BLaER1 treated with 17β-estradiol and CSF1 and Interleukin-3, amounts not matched to agents 10 nM and 100 nM (cell line): ENCODE results near the gene TPCN2.

Experiments used
- H3K27ac ChIP-seq, 11 experiments: shearing (Covaris generic); formaldehyde crosslinking; 2 replicates each; pipeline ENCODE4 v1.8.1; 2022
- H3K27me3 ChIP-seq, 11 experiments: shearing (Covaris generic); formaldehyde crosslinking; 2 replicates each; pipeline ENCODE4 v1.8.1; 2022
- H3K36me3 ChIP-seq, 11 experiments: shearing (Covaris generic); formaldehyde crosslinking; 2 replicates each; pipeline ENCODE4 v1.8.1; 2022
- H3K4me1 ChIP-seq, 10 experiments: shearing (Covaris generic); formaldehyde crosslinking; 2 replicates each; pipeline ENCODE4 v1.8.1; 2022
- H3K4me2 ChIP-seq, 11 experiments: shearing (Covaris generic); formaldehyde crosslinking; 2 replicates each; pipeline ENCODE4 v1.8.1; 2022
- H3K4me3 ChIP-seq, 10 experiments: shearing (Covaris generic); formaldehyde crosslinking; 2 replicates each; pipeline ENCODE4 v1.8.1; 2022
- H3K9ac ChIP-seq, 11 experiments: shearing (Covaris generic); formaldehyde crosslinking; 2 replicates each; pipeline ENCODE4 v1.8.1; 2022
- H3K9me3 ChIP-seq, 11 experiments: shearing (Covaris generic); formaldehyde crosslinking; replicated peaks in 1 of 11; 2 replicates each; pipeline ENCODE4 v1.8.1; 2022
- H4K20me1 ChIP-seq, 11 experiments: shearing (Covaris generic); formaldehyde crosslinking; 2 replicates each; pipeline ENCODE4 v1.8.1; 2022
- Cebpa-rat ChIP-seq, 11 experiments: shearing (Covaris generic); IDR thresholded peaks; 2 replicates each; pipeline ENCODE4 v1.8.1; 2022

TPCN2 gene

GRCh38 chr11:69063652-69064260 lies 15.0 kb downstream of the TPCN2 start:
- Histone ChIP-seq H3K36me3 (peaks cover 15 to 91% (median 46%) of the 10 kb centered on the region in 11 experiments; a peak in 21 of 22 replicates), H3K27me3 (no peaks in the 10 kb centered on the region), H3K9me3 (no peaks in the 10 kb centered on the region), H4K20me1 (peaks cover 85 to 93% (median 91%) of the 10 kb centered on the region in 11 experiments), H3K4me1 (peaks cover 0 to 37% (median 16%) of the 10 kb centered on the region in 10 experiments; a peak in 15 of 20 replicates), H3K27ac (no peak overlapping the region), H3K4me2 (no peak overlapping the region), H3K9ac (0 out of 22 replicates have a peak overlapping the region, but pooled peaks of 2 of the 11 experiments have one; percentile 2 to 24), H3K4me3 (no peak overlapping the region)
- no peak for TF ChIP-seq Cebpa-rat (IDR thresholded peaks at IDR 0.05)

- Histone ChIP-seq H3K27ac (no peak overlapping the region), H3K4me3 (no peak overlapping the region), H3K9ac (no peak overlapping the region), H3K27me3 (no peaks in the 10 kb centered on the region), H3K4me2 (no peak overlapping the region), H3K4me1 (peaks cover 0 to 34% (median 11%) of the 10 kb centered on the region in 10 experiments; a peak in 10 of 20 replicates), H4K20me1 (peaks cover 78 to 86% (median 84%) of the 10 kb centered on the region in 11 experiments), H3K9me3 (no peaks in the 10 kb centered on the region), H3K36me3 (peaks cover 15 to 84% (median 43%) of the 10 kb centered on the region in 11 experiments; a peak in 21 of 22 replicates)
- TF ChIP-seq Cebpa-rat (IDR thresholded peaks at IDR 0.05) = no peak
These were observed 15.7 kb downstream of the TPCN2 start for GRCh38 chr11:69064394-69064957.

- H3K4me3 ChIP-seq = no peak overlapping the region
- no peak overlapping the region for H3K4me2 ChIP-seq
- H3K27ac ChIP-seq = no peak overlapping the region
- no peaks in the 10 kb centered on the region for H3K9me3 ChIP-seq
- peaks cover 70 to 86% (median 77%) of the 10 kb centered on the region in 11 experiments for H4K20me1 ChIP-seq
- no peak for TF ChIP-seq Cebpa-rat (IDR thresholded peaks at IDR 0.05)
- no peaks in the 10 kb centered on the region for H3K27me3 ChIP-seq
- no peak overlapping the region for H3K9ac ChIP-seq
- H3K36me3 ChIP-seq = peaks cover 17 to 83% (median 42%) of the 10 kb centered on the region in 11 experiments
- H3K4me1 ChIP-seq = peaks cover 0 to 29% (median 11%) of the 10 kb centered on the region in 10 experiments; a peak in 10 of 20 replicates
These were observed 16.5 kb downstream of the TPCN2 start for GRCh38 chr11:69065147-69065710.

DNA sequence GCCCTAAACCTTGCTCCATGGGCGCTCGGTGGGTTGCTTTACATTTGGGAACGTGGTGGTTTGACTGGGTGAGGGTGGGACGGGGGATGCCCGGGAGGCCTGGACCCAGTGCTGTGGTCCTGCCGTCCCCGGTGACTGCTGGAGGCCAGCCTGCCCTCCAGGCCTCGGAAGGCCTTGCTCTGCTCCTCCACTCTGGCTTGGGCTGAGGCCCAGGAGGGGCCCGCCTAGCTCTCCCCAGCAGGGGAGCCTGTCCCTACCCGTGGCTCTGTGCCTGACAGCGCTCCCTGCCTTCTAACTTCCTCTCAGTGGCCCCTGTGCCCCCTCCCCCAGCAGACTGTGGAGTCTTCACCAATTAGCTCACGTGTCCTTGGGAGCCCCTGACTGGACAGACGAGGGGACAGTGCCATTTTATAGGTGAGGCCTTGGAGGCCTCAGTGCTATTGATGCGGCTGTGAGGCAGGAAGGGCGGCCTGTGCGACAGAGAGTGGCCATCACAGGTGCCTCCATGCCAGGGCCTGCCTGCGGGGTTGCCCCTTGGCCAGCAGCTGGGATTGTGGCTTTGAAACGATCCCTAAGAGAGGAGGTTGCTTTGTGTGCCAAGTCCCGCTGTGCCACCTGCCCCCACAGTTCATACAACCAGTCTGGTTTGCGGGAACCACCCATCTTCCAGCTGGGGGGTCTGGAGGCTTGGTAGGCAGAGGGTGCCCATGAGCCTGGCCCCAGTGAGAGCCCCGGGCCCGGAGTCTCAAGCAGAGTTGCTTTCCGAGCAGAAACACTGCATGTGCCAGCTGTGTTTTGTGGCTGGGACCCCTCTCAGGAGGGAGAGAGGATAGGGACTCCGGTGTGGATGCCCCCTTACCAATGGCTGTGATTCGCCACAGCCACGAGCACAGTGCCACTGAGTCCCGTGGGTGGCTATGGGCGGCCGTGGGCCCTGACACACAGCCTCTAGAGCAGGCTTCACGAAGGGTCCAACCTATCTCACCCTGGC lies 17.7 kb downstream of the TPCN2 start:
- Histone ChIP-seq H3K4me2 (peak overlapping the region in 1 of 11 experiments; percentile 23; a peak in 3 of 22 replicates), H3K4me3 (no peak overlapping the region), H3K27ac (0 out of 22 replicates have a peak overlapping the region, but pooled peaks of 1 of the 11 experiments have one; percentile 14), H3K9ac (peak overlapping the region in 2 of 11 experiments; percentile 26 to 29; a peak in 3 of 22 replicates), H3K9me3 (no peaks in the 10 kb centered on the region), H3K27me3 (no peaks in the 10 kb centered on the region), H3K36me3 (peaks cover 26 to 83% (median 47%) of the 10 kb centered on the region in 11 experiments), H4K20me1 (peaks cover 62 to 86% (median 68%) of the 10 kb centered on the region in 11 experiments), H3K4me1 (peaks cover 0 to 18% (median 8%) of the 10 kb centered on the region in 10 experiments; a peak in 10 of 20 replicates)
- TF ChIP-seq Cebpa-rat (IDR thresholded peaks at IDR 0.05) = no peak

DNA sequence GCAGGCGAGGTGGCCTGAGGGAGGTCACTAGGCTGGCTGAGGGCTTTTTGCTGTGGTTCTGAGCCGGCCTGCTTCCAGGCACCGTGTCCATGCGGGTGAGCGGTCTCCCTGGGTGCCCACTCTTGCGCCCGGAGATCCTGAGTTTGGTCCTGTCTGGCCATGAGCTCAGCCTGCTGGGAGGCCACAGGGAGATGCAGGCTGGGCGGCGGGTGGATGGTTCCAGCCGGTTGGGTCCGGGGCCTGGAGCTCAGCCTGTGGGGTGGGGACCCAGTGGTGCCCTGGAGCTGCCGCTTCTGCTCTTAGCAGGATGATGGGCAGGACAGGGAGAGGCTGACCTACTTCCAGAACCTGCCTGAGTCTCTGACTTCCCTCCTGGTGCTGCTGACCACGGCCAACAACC lies 18.5 kb downstream of the TPCN2 start:
- TF ChIP-seq Cebpa-rat (IDR thresholded peaks at IDR 0.05) = no peak

GRCh38 chr11:69071086-69071800 lies 22.5 kb downstream of the TPCN2 start:
- TF ChIP-seq Cebpa-rat (IDR thresholded peaks at IDR 0.05) = no peak
- Histone ChIP-seq H4K20me1 (peaks cover 55 to 87% (median 70%) of the 10 kb centered on the region in 11 experiments), H3K27ac (no peak overlapping the region), H3K4me2 (no peak overlapping the region), H3K9ac (no peak overlapping the region), H3K4me3 (no peak overlapping the region), H3K36me3 (peaks cover 32 to 85% (median 54%) of the 10 kb centered on the region in 11 experiments; a peak in 20 of 22 replicates), H3K4me1 (peaks cover 14 to 44% (median 25%) of the 10 kb centered on the region in 10 experiments; a peak in 19 of 20 replicates), H3K27me3 (no peaks in the 10 kb centered on the region), H3K9me3 (no peaks in the 10 kb centered on the region)

More for the DNA sequence above, 18.5 kb downstream of the TPCN2 start:
- Histone ChIP-seq H3K9ac (peak overlapping the region in 2 of 11 experiments; percentile 13 to 26; a peak in 2 of 22 replicates), H3K4me2 (peak overlapping the region in 1 of 11 experiments; percentile 23; a peak in 1 of 22 replicates), H4K20me1 (peaks cover 58 to 86% (median 68%) of the 10 kb centered on the region in 11 experiments), H3K27me3 (no peaks in the 10 kb centered on the region), H3K9me3 (no peaks in the 10 kb centered on the region), H3K27ac (no peak overlapping the region), H3K4me1 (peaks cover 0 to 18% (median 8%) of the 10 kb centered on the region in 10 experiments; a peak in 10 of 20 replicates), H3K36me3 (peaks cover 32 to 84% (median 55%) of the 10 kb centered on the region in 11 experiments), H3K4me3 (no peak overlapping the region)

DNA sequence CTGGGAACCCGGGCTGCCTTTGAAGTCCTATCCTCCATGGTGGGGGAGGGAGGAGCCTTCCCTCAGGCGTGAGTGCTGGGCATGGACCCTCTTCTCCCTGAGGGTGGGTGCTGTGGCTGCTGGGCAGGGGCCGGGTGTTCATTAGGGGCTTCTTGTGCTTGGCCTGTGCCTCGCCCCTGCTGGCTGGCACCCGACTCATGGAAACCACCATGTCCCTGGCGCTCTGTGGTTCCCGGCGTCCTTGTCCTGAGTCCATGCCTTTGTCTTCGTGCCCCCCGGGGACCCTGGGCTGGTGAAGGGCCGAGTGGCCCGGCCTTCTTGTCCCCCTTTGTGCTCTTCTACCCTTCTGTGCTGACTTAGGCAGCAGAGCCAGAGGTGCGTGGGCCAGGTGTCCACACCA lies 23.2 kb downstream of the TPCN2 start:
- Histone ChIP-seq H3K4me3 (no peak overlapping the region), H3K9me3 (no peaks in the 10 kb centered on the region), H3K27ac (no peak overlapping the region), H3K4me2 (no peak overlapping the region), H3K9ac (no peak overlapping the region), H4K20me1 (peaks cover 55 to 87% (median 70%) of the 10 kb centered on the region in 11 experiments), H3K27me3 (no peaks in the 10 kb centered on the region), H3K36me3 (peaks cover 32 to 81% (median 54%) of the 10 kb centered on the region in 11 experiments; a peak in 20 of 22 replicates), H3K4me1 (peaks cover 14 to 39% (median 23%) of the 10 kb centered on the region in 10 experiments; a peak in 19 of 20 replicates)
- TF ChIP-seq Cebpa-rat (IDR thresholded peaks at IDR 0.05) = no peak
